ENCODE results near the gene SEMA5B. TPM values are rescaled to one million over a fixed set of nuclear protein-coding genes. Genes with fewer than 3 reads are reported as not detected.
A peak's percentile ranks its signal among the peaks of the same experiment; 100 is the strongest.

Gene SEMA5B
- total RNA-seq, 2 donors from 2014 or later, result 0.14 to 3.2 TPM

DNA sequence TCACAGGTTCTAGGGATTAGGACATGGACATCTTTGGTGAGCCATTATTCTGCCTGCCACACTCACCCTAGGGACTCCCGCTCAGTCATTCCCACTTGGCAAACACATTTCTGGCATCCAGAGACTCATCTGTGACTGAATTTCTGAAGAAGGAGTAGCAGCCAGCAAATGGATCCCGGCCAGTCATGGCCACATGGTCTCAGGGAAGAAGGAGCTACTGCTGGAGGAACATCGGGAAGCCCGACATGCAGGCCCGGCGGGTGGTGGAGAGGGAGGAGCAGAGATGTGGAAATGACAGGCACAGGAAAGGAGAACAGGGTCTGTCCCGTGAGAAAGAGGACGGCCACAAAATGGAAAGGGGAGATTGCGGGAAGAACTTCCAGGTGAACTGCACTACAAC is 65.4 kb downstream of the SEMA5B start:
- no peaks in the 10 kb centered on the region for H3K27me3 ChIP-seq (replicated peaks; ENCODE audit: insufficient read depth)
- no peak overlapping the region for H3K27ac ChIP-seq
- DNase-seq (ENCODE audit: low spot score) (no peak), ATAC-seq (ENCODE audit: insufficient number of reproducible peaks, low FRiP score, low read depth) (no peak)
- no peak overlapping the region for H3K4me3 ChIP-seq
- H3K36me3 ChIP-seq, result no peaks in the 10 kb centered on the region
- TF ChIP-seq, protein P1, sequence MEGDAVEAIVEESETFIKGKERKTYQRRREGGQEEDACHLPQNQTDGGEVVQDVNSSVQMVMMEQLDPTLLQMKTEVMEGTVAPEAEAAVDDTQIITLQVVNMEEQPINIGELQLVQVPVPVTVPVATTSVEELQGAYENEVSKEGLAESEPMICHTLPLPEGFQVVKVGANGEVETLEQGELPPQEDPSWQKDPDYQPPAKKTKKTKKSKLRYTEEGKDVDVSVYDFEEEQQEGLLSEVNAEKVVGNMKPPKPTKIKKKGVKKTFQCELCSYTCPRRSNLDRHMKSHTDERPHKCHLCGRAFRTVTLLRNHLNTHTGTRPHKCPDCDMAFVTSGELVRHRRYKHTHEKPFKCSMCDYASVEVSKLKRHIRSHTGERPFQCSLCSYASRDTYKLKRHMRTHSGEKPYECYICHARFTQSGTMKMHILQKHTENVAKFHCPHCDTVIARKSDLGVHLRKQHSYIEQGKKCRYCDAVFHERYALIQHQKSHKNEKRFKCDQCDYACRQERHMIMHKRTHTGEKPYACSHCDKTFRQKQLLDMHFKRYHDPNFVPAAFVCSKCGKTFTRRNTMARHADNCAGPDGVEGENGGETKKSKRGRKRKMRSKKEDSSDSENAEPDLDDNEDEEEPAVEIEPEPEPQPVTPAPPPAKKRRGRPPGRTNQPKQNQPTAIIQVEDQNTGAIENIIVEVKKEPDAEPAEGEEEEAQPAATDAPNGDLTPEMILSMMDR (IDR thresholded peaks at IDR 0.05), result no peak
- H3K9me3 ChIP-seq, result no peaks in the 10 kb centered on the region
- H3K4me1 ChIP-seq (ENCODE audit: control insufficient read depth in 1 of 2, low read depth in 2 of 2), result peaks cover 9 to 39% of the 10 kb centered on the region in 2 donors

DNA sequence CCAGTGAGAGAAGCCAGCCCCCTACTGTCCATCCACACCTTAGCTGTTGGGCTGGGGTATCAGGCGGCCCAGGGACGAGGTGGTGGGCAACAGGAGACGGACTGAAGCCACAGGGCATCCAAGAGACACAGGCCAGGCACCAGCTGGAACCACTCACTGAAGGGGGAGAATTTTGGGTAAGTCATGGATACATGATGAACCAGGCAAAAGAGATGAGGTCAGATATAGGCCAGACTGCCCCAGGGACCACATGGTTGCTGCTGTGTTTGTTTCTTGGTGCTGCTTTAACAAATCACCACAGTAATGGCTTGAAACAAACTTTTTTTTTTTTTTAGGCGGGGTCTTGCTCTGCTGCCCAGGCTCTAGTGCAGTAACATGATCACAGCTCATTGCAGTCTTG is 66.4 kb downstream of the SEMA5B start:
- Histone ChIP-seq H3K4me3 (no peak overlapping the region), H3K27ac (no peak overlapping the region), H3K27me3 (replicated peaks; ENCODE audit: insufficient read depth) (no peaks in the 10 kb centered on the region), H3K36me3 (no peaks in the 10 kb centered on the region), H3K4me1 (ENCODE audit: control insufficient read depth in 1 of 2, low read depth in 2 of 2) (peaks cover 18 to 49% of the 10 kb centered on the region in 2 donors), H3K9me3 (no peaks in the 10 kb centered on the region)
- TF ChIP-seq, protein P1 (IDR thresholded peaks at IDR 0.05), result no peak
- DNase-seq (ENCODE audit: low spot score), result no peak
- ATAC-seq (ENCODE audit: insufficient number of reproducible peaks, low FRiP score, low read depth), result no peak

DNA sequence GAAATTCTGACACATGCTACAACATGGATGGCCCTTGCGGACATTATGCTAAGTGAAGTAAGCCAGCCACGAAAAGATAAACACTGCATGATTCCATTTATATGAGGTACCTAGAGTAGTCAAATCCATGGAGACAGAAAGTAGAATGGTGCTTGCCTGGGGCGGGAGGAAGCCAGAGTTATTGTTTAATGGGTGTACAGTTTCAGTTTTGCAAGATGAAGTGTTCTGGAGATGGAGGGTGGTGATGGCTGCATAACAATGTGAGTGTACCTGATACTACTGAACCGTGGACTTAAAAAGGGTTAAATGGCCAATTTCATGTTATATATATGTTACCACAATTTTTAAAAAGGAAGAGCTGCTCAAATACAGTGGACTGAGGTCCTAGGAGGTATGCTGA is 66.9 kb downstream of the SEMA5B start:
- Histone ChIP-seq H3K27ac (no peak overlapping the region), H3K27me3 (replicated peaks; ENCODE audit: insufficient read depth) (no peaks in the 10 kb centered on the region), H3K4me3 (no peak overlapping the region), H3K36me3 (no peaks in the 10 kb centered on the region), H3K4me1 (ENCODE audit: control insufficient read depth in 1 of 2, low read depth in 2 of 2) (peaks cover 19 to 54% of the 10 kb centered on the region in 2 donors), H3K9me3 (no peaks in the 10 kb centered on the region)
- TF ChIP-seq, protein P1 (IDR thresholded peaks at IDR 0.05), result no peak
- DNase-seq (ENCODE audit: low spot score) (no peak), ATAC-seq (ENCODE audit: insufficient number of reproducible peaks, low FRiP score, low read depth) (no peak)

DNA sequence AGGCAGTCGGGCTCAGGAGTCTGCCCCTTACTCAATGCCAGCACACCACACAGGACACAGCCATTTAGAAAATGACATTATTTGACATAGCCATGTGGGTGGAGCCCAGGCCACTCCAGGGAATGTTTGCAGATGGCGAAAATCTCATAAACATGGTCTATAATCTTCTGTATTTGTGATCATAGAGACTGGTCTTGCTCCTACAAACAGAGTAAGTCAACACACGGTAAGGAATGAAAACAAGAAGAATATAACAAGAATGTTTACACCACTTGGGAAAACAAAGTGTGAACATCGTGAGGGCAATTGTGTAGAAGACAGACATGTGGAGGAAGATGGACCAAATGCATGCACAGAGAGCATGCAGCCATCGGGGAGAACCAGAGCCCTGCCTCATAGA is 68.2 kb downstream of the SEMA5B start:
- Histone ChIP-seq H3K4me3 (no peak overlapping the region), H3K9me3 (no peaks in the 10 kb centered on the region), H3K4me1 (ENCODE audit: control insufficient read depth in 1 of 2, low read depth in 2 of 2) (peaks cover 19 to 57% of the 10 kb centered on the region in 2 donors), H3K27me3 (replicated peaks; ENCODE audit: insufficient read depth) (no peaks in the 10 kb centered on the region), H3K27ac (no peak overlapping the region), H3K36me3 (no peaks in the 10 kb centered on the region)
- ATAC-seq (ENCODE audit: insufficient number of reproducible peaks, low FRiP score, low read depth) (no peak), DNase-seq (ENCODE audit: low spot score) (no peak)
- TF ChIP-seq, protein P1 (IDR thresholded peaks at IDR 0.05), result no peak

DNA sequence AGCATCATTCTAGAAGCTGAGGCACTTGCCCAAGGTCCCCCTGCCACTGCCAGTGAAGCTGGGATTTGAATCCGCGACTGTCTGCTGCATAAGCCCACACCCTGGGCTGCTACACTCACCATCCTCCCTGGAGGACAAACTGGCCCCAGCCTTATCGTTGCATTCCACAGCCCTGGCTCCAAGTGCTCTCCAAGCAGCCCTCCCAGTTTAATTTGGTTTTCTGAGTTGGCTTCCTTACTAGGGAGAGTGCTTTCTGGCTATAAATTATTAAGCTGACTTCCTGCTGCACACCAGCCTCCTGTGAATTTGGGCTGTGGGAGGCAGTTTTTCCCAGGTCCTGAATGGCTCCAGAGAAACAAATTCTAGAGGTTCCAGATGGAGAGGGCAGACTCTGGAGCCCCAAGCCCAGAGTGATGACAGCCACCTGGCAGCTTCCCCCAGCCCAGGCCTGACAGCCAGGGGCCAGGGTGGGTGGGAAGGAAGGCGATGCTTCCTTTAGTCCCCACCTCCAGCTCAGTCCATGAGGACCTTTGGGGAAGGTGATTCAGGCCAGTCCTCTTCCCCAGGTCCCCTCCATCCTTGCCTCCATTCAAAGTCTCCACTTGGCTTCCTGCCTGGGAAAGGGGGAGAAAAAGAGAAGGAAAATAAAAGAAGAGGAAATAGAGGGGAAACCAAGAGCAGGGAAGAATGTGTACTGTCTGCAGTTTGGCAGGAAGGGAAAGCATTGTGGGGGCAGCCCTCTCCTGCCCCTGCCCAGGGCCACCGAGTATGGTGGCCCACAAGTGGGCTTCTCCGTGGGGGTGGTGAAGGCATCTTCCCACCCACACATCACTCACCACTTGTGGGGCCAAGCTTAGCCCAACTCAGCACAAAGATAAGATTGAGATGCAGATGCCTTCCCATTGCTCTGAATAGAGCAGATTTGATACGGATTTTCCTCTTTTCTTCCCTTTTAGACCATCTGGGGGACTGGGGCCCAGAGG is 69.6 kb downstream of the SEMA5B start:
- Histone ChIP-seq H3K27me3 (replicated peaks; ENCODE audit: insufficient read depth) (no peaks in the 10 kb centered on the region), H3K36me3 (no peaks in the 10 kb centered on the region), H3K4me3 (no peak overlapping the region), H3K27ac (peak overlapping the region; percentile 17 to 51), H3K4me1 (ENCODE audit: control insufficient read depth in 1 of 2, low read depth in 2 of 2) (peaks cover 19 to 57% of the 10 kb centered on the region in 2 donors), H3K9me3 (no peaks in the 10 kb centered on the region)
- peak; percentile 57 for ATAC-seq (ENCODE audit: insufficient number of reproducible peaks, low FRiP score, low read depth)
- no peak for DNase-seq (ENCODE audit: low spot score)
- TF ChIP-seq, protein P1 (IDR thresholded peaks at IDR 0.05), result no peak

Measured in thoracic aorta (tissue), 2 donors.